GM23338 (cell line): ENCODE measurements around the gene C13orf46. TPM values are rescaled to one million over a fixed set of nuclear protein-coding genes. Genes with fewer than 3 reads are reported as not detected.
A peak's percentile ranks its signal among the peaks of the same experiment; 100 is the strongest.

Experiments
- ATAC-seq: fragments of 200-7000 bp; cut with Tn5 transposase; 3 replicates; pipeline ENCODE4 v1.9.1; 2020
- DNase-seq: peaks from one replicate; pipeline ENCODE4 v3.0.0-alpha.2; 2015; ENCODE audit warnings: low spot score
- H2AFZ ChIP-seq: fragments of 200-600 bp; sonication (generic); 2 replicates; pipeline ENCODE4 v1.8.0; 2016; ENCODE audit warnings: antibody characterized with exemption, mild to moderate bottlenecking, moderate library complexity
- H3F3A ChIP-seq: fragments of 200-600 bp; sonication (generic); replicated peaks from 2 replicates; pipeline ENCODE4 v1.8.0; 2017; ENCODE audit warnings: antibody characterized with exemption, mixed run types, low read depth
- H3K27ac ChIP-seq: fragments of 200-600 bp; sonication (generic); 2 replicates; pipeline ENCODE4 v1.6.1; 2016; ENCODE audit warnings: low read depth
- H3K27me3 ChIP-seq: fragments of 200-600 bp; sonication (generic); 2 replicates; pipeline ENCODE4 v1.8.0; 2016; ENCODE audit warnings: mild to moderate bottlenecking, mixed run types, moderate library complexity; ENCODE audit not compliant: insufficient read depth
- H3K36me3 ChIP-seq: fragments of 200-600 bp; sonication (generic); 2 replicates; pipeline ENCODE4 v1.8.0; 2016; ENCODE audit warnings: mild to moderate bottlenecking; ENCODE audit not compliant: insufficient read depth
- H3K4me1 ChIP-seq: fragments of 200-600 bp; sonication (generic); 2 replicates; pipeline ENCODE4 v1.8.0; 2016; ENCODE audit warnings: mild to moderate bottlenecking, moderate library complexity; ENCODE audit not compliant: insufficient read depth
- H3K4me2 ChIP-seq: fragments of 200-600 bp; sonication (generic); 2 replicates; pipeline ENCODE4 v1.7.1; 2017; ENCODE audit warnings: mixed run types
- H3K4me3 ChIP-seq: fragments of 200-600 bp; sonication (generic); 2 replicates; pipeline ENCODE4 v1.6.1; 2016; ENCODE audit warnings: mixed run types
- H3K79me2 ChIP-seq: fragments of 200-600 bp; sonication (generic); replicated peaks from 2 replicates; pipeline ENCODE4 v1.8.0; 2017; ENCODE audit warnings: mild to moderate bottlenecking; ENCODE audit not compliant: insufficient read depth
- H3K9me2 ChIP-seq: fragments of 200-600 bp; sonication (generic); 2 replicates; pipeline ENCODE4 v1.8.0; 2017; ENCODE audit not compliant: insufficient read depth
- H4K20me1 ChIP-seq: fragments of 200-600 bp; sonication (generic); replicated peaks from 2 replicates; pipeline ENCODE4 v1.8.0; 2017; ENCODE audit warnings: mild to moderate bottlenecking; ENCODE audit not compliant: insufficient read depth
- H3K27ac Mint-ChIP-seq: 2 replicates; pipeline ENCODE4 v1.8.0; 2020; ENCODE audit warnings: inconsistent platforms, mild to moderate bottlenecking, moderate library complexity, mixed read lengths
- H3K27me3 Mint-ChIP-seq: 3 replicates; pipeline ENCODE4 v1.8.0; 2022; ENCODE audit warnings: low read depth, mild to moderate bottlenecking, moderate library complexity, mixed read lengths, inconsistent platforms; ENCODE audit not compliant: insufficient read depth, poor library complexity
- H3K36me3 Mint-ChIP-seq: 3 replicates; pipeline ENCODE4 v1.8.0; 2021; ENCODE audit warnings: low read depth, mild to moderate bottlenecking, inconsistent platforms, moderate library complexity, mixed read lengths
- H3K4me1 Mint-ChIP-seq: 3 replicates; pipeline ENCODE4 v1.8.0; 2020; ENCODE audit warnings: mild to moderate bottlenecking, inconsistent platforms, mixed read lengths
- H3K4me3 Mint-ChIP-seq: 3 replicates; pipeline ENCODE4 v1.8.0; 2021; ENCODE audit warnings: moderate library complexity, mild to moderate bottlenecking, inconsistent platforms, mixed read lengths
- H3K9me3 Mint-ChIP-seq: 3 replicates; pipeline ENCODE4 v1.8.0; 2020; ENCODE audit warnings: moderate library complexity, mild to moderate bottlenecking, inconsistent platforms, mixed read lengths
- EZH2 ChIP-seq: fragments of 200-600 bp; sonication (generic); IDR thresholded peaks from one replicate; pipeline ENCODE4 v1.8.0; 2017; ENCODE audit warnings: antibody characterized with exemption, mild to moderate bottlenecking, low read depth; ENCODE audit not compliant: unreplicated experiment
- EZH2phosphoT487 ChIP-seq: fragments of 200-600 bp; sonication (generic); IDR thresholded peaks from one replicate; pipeline ENCODE4 v1.8.1; 2018; ENCODE audit warnings: antibody characterized with exemption; ENCODE audit not compliant: unreplicated experiment
- JUNB ChIP-seq: IDR thresholded peaks from one replicate; pipeline ENCODE4 v1.6.1; 2016; ENCODE audit warnings: antibody characterized with exemption; ENCODE audit not compliant: unreplicated experiment
- NANOG ChIP-seq: IDR thresholded peaks from 2 replicates; pipeline ENCODE4 v1.6.1; 2016; ENCODE audit warnings: antibody characterized with exemption, borderline replicate concordance
- POLR2AphosphoS5 ChIP-seq: IDR thresholded peaks from 2 replicates; pipeline ENCODE4 v1.6.1; 2016; ENCODE audit warnings: antibody characterized with exemption, low read depth
- STAT1 ChIP-seq: IDR thresholded peaks from one replicate; pipeline ENCODE4 v1.6.1; 2016; ENCODE audit warnings: antibody characterized with exemption; ENCODE audit not compliant: unreplicated experiment
- ZNF114 ChIP-seq: fragments of 250-450 bp; sonication (Bioruptor Pico); IDR thresholded peaks from 2 replicates; pipeline ENCODE4 v1.5.0; 2020; ENCODE audit warnings: mild to moderate bottlenecking, moderate library complexity
- ZNF331 ChIP-seq: fragments of 250-450 bp; sonication (Bioruptor Pico); IDR thresholded peaks from 2 replicates; pipeline ENCODE4 v1.5.0; 2020; ENCODE audit warnings: low read depth, mild to moderate bottlenecking, moderate library complexity
- polyA plus RNA-seq: library from polyadenylated mRNA; unstranded; fragments of >200 nt; fragmentation: Nextera tagmentation; extraction: Ambion mirVana; gene quantifications from 2 replicates; pipeline ENCODE4 v1.2.1, GENCODE V29; 2016
- total RNA-seq: library from RNA; depleted of rRNA; stranded (reverse); fragments of >200 nt; shearing (Covaris generic); gene quantifications from 2 replicates; pipeline ENCODE4 v1.2.3, GENCODE V29; 2014
- TF ChIP-seq, protein P1 (sequence below), 2 experiments: fragments of 200-600 bp in 1 of 2; sonication (generic) in 1 of 2; conservative IDR thresholded peaks; 2 replicates each; pipeline versions ENCODE4 v1.5.1 to v1.6.1; 2016 to 2017; ENCODE audit warnings: antibody characterized with exemption in 2 of 2, low read depth in 2 of 2, mild to moderate bottlenecking in 2 of 2, moderate library complexity in 1 of 2
- TF ChIP-seq, protein P2 (sequence below): fragments of 250-450 bp; sonication (Bioruptor Pico); IDR thresholded peaks from 2 replicates; pipeline ENCODE4 v1.5.0; 2020; ENCODE audit warnings: mild to moderate bottlenecking, moderate library complexity
- TF ChIP-seq, protein P3 (sequence below): IDR thresholded peaks from 2 replicates; pipeline ENCODE4 v1.6.1; 2016; ENCODE audit warnings: antibody characterized with exemption

The C13orf46 gene
- total and polyA plus RNA-seq, 2 experiments from 2014 or later, result 0.44 to 1.5 TPM

DNA sequence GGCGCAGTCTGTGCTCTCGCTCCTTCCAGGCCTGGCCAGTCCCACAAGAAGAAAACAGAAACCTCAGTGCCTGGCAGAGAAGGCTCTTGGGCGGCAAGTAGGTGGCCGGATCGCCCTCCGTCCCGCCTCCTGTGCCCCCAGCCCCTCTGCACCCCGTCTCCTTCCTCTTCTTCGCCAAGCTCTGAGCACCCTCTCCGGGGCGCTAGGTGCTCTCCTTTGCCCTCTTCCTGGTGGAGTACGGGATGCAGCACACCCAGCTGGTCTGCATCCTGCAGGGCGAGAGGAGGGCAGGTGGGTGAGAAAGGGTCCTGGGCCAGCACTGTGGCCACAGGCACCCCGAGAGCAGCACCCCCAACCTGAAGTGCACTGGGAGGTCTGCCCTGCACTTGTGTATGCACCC lies 17.3 kb downstream of the C13orf46 start (continued):
- TF ChIP-seq EZH2phosphoT487 (no peak), POLR2AphosphoS5 (no peak), ZNF331 (no peak), NANOG (no peak), EZH2 (no peak), STAT1 (no peak), JUNB (no peak)
- TF ChIP-seq, protein P1, sequence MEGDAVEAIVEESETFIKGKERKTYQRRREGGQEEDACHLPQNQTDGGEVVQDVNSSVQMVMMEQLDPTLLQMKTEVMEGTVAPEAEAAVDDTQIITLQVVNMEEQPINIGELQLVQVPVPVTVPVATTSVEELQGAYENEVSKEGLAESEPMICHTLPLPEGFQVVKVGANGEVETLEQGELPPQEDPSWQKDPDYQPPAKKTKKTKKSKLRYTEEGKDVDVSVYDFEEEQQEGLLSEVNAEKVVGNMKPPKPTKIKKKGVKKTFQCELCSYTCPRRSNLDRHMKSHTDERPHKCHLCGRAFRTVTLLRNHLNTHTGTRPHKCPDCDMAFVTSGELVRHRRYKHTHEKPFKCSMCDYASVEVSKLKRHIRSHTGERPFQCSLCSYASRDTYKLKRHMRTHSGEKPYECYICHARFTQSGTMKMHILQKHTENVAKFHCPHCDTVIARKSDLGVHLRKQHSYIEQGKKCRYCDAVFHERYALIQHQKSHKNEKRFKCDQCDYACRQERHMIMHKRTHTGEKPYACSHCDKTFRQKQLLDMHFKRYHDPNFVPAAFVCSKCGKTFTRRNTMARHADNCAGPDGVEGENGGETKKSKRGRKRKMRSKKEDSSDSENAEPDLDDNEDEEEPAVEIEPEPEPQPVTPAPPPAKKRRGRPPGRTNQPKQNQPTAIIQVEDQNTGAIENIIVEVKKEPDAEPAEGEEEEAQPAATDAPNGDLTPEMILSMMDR (conservative IDR thresholded peaks at IDR 0.05; ENCODE audit: low read depth in 2 of 2), result no peak

DNA sequence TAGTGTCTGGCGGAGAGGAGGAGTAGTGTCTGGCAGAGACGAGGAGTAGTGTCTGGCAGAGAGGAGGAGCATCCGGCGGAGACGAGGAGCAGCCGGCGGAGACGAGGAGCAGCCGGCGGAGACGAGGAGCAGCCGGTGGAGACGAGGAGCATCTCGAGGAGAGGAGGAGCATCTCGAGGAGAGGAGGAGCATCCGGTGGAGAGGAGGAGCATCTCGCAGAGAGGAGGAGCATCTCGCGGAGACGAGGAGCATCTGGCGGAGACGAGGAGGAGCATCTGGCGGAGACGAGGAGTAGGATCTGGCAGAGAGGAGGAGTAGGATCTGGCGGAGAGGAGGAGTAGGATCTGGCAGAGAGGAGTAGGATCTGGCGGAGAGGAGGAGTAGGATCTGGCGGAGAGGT lies 18.2 kb downstream of the C13orf46 start:
- Histone ChIP-seq H3K4me3 (no peak overlapping the region), H3K36me3 (no peaks in the 10 kb centered on the region), H3F3A (no peaks in the 10 kb centered on the region), H3K27me3 (no peaks in the 10 kb centered on the region), H2AFZ (no peak overlapping the region), H3K27ac (no peak overlapping the region), H3K9me2 (no peaks in the 10 kb centered on the region), H3K79me2 (no peaks in the 10 kb centered on the region), H3K4me1 (no peaks in the 10 kb centered on the region), H3K4me2 (no peak overlapping the region), H4K20me1 (no peaks in the 10 kb centered on the region)
- no peak overlapping the region for H3K27ac Mint-ChIP-seq
- ATAC-seq, result no peak
- H3K36me3 Mint-ChIP-seq, result peaks cover 44% of the 10 kb centered on the region
- DNase-seq, result no peak
- peaks cover 17% of the 10 kb centered on the region for H3K27me3 Mint-ChIP-seq
- peak overlapping the region; percentile 12; the same call in 1 of the 3 replicates for H3K4me3 Mint-ChIP-seq
- H3K9me3 Mint-ChIP-seq, result peaks cover 64% of the 10 kb centered on the region
- no peaks in the 10 kb centered on the region; the same call in 2 of the 3 replicates for H3K4me1 Mint-ChIP-seq
- TF ChIP-seq EZH2phosphoT487 (no peak), ZNF114 (CRISPR knock-in tag) (no peak), STAT1 (no peak), JUNB (no peak), POLR2AphosphoS5 (no peak), NANOG (no peak), EZH2 (no peak), ZNF331 (no peak)
- TF ChIP-seq, protein P1 (conservative IDR thresholded peaks at IDR 0.05; ENCODE audit: low read depth in 2 of 2), result no peak
- TF ChIP-seq, protein P2, sequence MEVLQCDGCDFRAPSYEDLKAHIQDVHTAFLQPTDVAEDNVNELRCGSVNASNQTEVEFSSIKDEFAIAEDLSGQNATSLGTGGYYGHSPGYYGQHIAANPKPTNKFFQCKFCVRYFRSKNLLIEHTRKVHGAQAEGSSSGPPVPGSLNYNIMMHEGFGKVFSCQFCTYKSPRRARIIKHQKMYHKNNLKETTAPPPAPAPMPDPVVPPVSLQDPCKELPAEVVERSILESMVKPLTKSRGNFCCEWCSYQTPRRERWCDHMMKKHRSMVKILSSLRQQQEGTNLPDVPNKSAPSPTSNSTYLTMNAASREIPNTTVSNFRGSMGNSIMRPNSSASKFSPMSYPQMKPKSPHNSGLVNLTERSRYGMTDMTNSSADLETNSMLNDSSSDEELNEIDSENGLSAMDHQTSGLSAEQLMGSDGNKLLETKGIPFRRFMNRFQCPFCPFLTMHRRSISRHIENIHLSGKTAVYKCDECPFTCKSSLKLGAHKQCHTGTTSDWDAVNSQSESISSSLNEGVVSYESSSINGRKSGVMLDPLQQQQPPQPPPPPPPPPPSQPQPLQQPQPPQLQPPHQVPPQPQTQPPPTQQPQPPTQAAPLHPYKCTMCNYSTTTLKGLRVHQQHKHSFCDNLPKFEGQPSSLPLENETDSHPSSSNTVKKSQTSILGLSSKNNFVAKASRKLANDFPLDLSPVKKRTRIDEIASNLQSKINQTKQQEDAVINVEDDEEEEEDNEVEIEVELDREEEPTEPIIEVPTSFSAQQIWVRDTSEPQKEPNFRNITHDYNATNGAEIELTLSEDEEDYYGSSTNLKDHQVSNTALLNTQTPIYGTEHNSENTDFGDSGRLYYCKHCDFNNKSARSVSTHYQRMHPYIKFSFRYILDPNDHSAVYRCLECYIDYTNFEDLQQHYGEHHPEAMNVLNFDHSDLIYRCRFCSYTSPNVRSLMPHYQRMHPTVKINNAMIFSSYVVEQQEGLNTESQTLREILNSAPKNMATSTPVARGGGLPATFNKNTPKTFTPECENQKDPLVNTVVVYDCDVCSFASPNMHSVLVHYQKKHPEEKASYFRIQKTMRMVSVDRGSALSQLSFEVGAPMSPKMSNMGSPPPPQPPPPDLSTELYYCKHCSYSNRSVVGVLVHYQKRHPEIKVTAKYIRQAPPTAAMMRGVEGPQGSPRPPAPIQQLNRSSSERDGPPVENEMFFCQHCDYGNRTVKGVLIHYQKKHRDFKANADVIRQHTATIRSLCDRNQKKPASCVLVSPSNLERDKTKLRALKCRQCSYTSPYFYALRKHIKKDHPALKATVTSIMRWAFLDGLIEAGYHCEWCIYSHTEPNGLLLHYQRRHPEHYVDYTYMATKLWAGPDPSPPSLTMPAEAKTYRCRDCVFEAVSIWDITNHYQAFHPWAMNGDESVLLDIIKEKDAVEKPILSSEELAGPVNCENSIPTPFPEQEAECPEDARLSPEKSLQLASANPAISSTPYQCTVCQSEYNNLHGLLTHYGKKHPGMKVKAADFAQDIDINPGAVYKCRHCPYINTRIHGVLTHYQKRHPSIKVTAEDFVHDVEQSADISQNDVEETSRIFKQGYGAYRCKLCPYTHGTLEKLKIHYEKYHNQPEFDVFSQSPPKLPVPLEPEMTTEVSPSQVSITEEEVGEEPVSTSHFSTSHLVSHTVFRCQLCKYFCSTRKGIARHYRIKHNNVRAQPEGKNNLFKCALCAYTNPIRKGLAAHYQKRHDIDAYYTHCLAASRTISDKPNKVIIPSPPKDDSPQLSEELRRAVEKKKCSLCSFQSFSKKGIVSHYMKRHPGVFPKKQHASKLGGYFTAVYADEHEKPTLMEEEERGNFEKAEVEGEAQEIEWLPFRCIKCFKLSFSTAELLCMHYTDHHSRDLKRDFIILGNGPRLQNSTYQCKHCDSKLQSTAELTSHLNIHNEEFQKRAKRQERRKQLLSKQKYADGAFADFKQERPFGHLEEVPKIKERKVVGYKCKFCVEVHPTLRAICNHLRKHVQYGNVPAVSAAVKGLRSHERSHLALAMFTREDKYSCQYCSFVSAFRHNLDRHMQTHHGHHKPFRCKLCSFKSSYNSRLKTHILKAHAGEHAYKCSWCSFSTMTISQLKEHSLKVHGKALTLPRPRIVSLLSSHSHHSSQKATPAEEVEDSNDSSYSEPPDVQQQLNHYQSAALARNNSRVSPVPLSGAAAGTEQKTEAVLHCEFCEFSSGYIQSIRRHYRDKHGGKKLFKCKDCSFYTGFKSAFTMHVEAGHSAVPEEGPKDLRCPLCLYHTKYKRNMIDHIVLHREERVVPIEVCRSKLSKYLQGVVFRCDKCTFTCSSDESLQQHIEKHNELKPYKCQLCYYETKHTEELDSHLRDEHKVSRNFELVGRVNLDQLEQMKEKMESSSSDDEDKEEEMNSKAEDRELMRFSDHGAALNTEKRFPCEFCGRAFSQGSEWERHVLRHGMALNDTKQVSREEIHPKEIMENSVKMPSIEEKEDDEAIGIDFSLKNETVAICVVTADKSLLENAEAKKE, result no peak
- TF ChIP-seq, protein P3, sequence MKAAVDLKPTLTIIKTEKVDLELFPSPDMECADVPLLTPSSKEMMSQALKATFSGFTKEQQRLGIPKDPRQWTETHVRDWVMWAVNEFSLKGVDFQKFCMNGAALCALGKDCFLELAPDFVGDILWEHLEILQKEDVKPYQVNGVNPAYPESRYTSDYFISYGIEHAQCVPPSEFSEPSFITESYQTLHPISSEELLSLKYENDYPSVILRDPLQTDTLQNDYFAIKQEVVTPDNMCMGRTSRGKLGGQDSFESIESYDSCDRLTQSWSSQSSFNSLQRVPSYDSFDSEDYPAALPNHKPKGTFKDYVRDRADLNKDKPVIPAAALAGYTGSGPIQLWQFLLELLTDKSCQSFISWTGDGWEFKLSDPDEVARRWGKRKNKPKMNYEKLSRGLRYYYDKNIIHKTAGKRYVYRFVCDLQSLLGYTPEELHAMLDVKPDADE, result no peak
